ENCODE measurements around the gene TLCD4. TPM values are rescaled to one million over a fixed set of nuclear protein-coding genes. Genes with fewer than 3 reads are reported as not detected.

The TLCD4 gene
- total and polyA plus RNA-seq, 2 of the 13 experiments (the other 11 are each of a cell fraction or from before 2014, with no cell fraction given), result 4.7 to 14.5 TPM

DNA sequence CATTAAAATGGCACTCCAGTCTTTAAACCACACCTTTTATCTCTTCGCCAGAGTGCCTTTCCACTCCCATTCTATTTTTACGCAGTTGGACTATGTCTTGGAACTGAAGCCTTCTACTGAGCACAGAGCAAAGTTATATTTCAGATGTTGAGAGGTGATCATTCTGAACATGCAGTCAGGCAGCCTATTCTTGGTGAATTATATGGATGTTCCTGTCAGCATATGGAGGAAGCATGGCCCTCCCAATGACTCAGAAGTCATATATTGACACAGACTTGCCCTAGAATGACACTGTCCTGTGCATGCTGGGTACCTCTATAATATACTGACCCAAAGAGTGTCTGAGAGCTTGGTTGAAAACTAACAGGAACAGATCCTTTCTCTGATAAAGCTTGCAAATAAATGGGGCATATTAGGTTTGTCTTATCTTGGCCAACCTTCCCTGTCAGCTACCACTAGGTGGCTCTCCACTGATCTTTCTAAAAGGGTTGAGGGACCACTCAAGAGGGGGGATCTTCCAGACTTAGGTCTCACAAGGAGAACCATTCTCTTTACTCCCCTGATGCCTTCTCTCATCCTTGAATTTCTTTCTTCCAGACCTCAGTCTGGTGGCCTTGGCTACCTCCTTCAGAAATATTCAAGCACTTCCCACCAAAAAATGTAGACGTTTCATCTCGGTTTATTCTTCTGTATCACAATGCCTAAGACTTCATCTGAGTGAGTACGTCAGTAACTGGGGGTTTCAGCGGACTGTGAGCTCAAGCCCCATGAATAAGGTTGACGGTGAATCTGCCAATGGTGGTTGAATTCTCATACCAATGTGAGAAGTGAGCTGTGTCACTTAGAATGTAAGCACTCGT lies 32.6 kb upstream of the TLCD4 start (continued):
- no peak for TF ChIP-seq ZNF800 (CRISPR knock-in tag; IDR thresholded peaks at IDR 0.05)
- no peak for TF ChIP-seq PRMT3 (CRISPR knock-in tag; IDR thresholded peaks at IDR 0.05; ENCODE audit: borderline replicate concordance, low read depth)
- TF ChIP-seq, protein P1, sequence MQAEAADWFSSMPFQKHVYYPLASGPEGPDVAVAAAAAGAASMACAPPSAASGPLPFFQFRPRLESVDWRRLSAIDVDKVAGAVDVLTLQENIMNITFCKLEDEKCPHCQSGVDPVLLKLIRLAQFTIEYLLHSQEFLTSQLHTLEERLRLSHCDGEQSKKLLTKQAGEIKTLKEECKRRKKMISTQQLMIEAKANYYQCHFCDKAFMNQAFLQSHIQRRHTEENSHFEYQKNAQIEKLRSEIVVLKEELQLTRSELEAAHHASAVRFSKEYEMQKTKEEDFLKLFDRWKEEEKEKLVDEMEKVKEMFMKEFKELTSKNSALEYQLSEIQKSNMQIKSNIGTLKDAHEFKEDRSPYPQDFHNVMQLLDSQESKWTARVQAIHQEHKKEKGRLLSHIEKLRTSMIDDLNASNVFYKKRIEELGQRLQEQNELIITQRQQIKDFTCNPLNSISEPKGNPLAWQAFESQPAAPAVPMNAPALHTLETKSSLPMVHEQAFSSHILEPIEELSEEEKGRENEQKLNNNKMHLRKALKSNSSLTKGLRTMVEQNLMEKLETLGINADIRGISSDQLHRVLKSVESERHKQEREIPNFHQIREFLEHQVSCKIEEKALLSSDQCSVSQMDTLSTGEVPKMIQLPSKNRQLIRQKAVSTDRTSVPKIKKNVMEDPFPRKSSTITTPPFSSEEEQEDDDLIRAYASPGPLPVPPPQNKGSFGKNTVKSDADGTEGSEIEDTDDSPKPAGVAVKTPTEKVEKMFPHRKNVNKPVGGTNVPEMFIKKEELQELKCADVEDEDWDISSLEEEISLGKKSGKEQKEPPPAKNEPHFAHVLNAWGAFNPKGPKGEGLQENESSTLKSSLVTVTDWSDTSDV (CRISPR knock-in tag; IDR thresholded peaks at IDR 0.05), result no peak
- no peak for TF ChIP-seq ZNF574 (CRISPR knock-in tag; IDR thresholded peaks at IDR 0.05)
- no peak for TF ChIP-seq RXRA (CRISPR knock-in tag; IDR thresholded peaks at IDR 0.05)
- TF ChIP-seq, protein P2, sequence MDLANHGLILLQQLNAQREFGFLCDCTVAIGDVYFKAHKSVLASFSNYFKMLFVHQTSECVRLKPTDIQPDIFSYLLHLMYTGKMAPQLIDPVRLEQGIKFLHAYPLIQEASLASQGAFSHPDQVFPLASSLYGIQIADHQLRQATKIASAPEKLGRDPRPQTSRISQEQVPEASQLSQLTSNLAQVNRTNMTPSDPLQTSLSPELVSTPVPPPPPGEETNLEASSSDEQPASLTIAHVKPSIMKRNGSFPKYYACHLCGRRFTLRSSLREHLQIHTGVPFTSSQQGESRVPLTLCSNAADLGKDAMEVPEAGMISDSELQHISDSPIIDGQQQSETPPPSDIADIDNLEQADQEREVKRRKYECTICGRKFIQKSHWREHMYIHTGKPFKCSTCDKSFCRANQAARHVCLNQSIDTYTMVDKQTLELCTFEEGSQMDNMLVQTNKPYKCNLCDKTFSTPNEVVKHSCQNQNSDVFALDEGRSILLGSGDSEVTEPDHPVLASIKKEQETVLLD (CRISPR knock-in tag; IDR thresholded peaks at IDR 0.05; ENCODE audit: low read depth), result no peak
- TF ChIP-seq KLF9 (CRISPR knock-in tag; IDR thresholded peaks at IDR 0.05; ENCODE audit: low read depth), result no peak
- no peak for TF ChIP-seq FOXP1 (IDR thresholded peaks at IDR 0.05)
- no peak for TF ChIP-seq FOXP1 (CRISPR knock-in tag; IDR thresholded peaks at IDR 0.05)
- no peak for TF ChIP-seq ZNF251 (CRISPR knock-in tag; IDR thresholded peaks at IDR 0.05)
- TF ChIP-seq SIN3A (IDR thresholded peaks at IDR 0.05; ENCODE audit: borderline replicate concordance, low read depth, low read length), result no peak
- no peak for TF ChIP-seq AGO1 (IDR thresholded peaks at IDR 0.05; ENCODE audit: low read depth, low read length, poor library complexity, severe bottlenecking)
- TF ChIP-seq TCF12 (IDR thresholded peaks at IDR 0.05), result no peak
- TF ChIP-seq TCF12 (CRISPR knock-in tag; IDR thresholded peaks at IDR 0.05), result no peak
- TF ChIP-seq ZNF44 (CRISPR knock-in tag; IDR thresholded peaks at IDR 0.05), result no peak
- TF ChIP-seq ZNF709 (CRISPR knock-in tag; IDR thresholded peaks at IDR 0.05), result no peak
- TF ChIP-seq DBP (CRISPR knock-in tag; IDR thresholded peaks at IDR 0.05; ENCODE audit: not compliant biosample characterization), result no peak
- no peak for TF ChIP-seq FOXA3 (CRISPR knock-in tag; IDR thresholded peaks at IDR 0.05)
